CD4-positive, alpha-beta T cell treated with Interleukin-4 for 4 hours (primary cell): ENCODE data around the gene TMEM45A.
"Not testable (repeated sequence)": the region's sequence is repeated elsewhere in the genome, so short reads cannot be mapped to it uniquely, and the experiment has no call there.

Source experiments
- DNase-seq: peaks from one replicate; pipeline ENCODE4 v3.0.0-alpha.2; 2020

Gene TMEM45A

DNA sequence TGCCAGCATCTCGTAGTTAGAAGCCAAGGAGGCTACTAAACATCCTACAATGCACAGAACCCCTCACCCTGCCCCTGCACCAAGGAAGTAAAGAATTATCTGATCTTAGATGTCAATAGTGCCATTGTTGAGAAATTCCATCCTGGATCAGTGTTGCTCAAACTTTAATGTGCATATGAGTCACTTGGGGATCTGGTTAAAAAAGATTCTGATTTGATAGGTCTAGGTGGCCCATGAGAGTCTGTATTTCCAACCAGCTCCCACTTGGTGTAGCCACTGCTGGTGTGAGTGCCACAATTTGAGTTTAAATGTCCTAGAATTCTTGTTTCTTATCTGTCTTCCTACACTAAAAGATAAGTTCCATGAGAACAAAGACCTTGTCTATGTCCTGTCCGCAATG is 43.7 kb downstream of the TMEM45A start:
- no peak for DNase-seq

DNA sequence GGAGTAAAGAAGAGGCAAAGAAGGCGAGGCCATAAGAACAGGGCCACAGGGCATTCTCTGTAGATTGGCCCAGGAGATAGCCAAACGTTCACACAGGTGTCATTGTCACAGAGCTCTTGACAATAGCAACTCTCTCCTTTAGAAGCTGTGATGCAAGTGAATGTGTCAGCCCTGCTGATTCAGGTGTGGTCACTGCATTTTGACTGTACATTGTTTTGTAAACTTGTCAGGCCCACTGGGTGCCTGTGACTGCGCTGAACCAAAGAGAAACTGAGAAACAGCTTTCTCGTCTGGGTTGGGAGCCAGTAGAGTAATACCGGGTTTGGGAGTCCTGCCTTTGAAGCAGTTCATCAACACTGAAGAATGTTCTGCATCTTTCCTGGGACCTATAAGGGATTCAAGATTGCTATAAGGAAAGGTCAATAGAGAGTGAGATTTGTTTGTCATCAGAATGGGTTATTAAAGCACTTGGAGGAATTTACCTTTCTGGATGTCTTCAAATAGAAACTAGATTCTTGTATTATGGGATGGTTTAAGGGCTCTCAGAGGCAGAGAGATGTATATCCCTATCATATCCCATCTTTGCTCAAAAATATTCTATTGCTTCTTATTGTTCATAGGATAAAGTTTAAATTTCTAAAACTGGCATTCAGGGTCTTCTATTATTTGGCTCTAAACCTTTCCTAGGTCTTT is 45.4 kb downstream of the TMEM45A start:
- DNase-seq, result no peak

DNA sequence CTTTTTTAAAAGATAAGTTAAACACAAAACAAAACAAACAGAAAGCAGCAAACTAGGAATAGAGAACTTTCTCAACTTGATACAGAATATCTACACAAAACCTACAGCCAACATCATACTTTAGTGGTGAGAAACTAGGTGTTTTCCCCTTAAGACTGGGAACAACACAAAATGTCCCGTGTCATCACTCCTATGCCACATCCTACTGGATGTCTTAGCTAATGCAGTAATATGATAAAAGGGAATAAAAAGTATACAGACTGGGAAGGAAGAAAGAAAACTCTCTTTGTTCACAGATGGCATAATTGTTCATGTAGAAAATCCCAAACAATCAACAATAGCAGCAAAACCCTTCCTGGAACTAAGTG is 45.9 kb downstream of the TMEM45A start:
- no peak for DNase-seq

DNA sequence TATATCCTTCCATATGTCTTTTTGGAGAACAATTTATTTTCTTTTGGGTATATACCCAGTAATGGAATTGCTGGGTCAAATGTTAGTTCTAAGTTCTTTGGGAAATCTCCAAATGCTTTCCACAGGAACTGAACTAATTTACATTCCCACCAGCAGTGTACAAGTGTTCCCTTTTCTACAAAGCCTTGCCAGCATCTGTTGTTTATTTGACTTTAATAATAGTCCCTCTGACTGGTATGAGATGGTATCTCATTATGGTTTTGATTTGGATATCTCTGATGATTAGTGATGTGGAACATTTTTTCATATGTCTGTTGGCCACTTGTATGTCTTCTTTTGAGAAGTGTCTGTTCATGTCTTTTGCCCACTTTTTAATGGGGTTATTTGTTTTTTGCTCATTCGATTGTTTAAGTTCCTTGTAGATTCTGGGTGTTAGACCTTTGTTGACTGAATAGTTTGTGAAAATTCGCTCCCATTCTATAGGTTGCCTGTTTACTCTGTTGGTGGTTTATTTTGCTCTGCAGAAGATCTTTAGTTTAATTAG is 48.4 kb downstream of the TMEM45A start:
- DNase-seq, result no peak

DNA sequence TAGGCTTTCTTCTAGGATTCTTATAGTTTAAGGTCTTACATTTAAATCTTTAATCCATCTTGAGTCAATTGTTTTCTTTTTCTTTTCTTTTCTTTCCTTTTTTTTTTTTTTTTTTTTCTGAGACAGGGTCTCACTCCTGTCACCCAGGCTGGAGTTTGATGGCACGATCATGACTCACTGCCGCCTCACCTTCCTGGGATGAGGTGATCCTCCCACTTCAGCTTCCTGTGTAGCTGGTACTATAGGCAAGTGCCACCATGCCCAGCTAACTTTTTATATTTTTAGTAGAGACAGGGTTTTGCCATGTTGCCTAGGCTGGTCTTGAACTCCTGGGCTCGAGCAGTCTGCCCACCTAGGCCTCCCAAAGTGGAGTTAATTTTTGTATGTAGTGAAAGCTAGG is 49.0 kb downstream of the TMEM45A start:
- not testable (repeated sequence) for DNase-seq

DNA sequence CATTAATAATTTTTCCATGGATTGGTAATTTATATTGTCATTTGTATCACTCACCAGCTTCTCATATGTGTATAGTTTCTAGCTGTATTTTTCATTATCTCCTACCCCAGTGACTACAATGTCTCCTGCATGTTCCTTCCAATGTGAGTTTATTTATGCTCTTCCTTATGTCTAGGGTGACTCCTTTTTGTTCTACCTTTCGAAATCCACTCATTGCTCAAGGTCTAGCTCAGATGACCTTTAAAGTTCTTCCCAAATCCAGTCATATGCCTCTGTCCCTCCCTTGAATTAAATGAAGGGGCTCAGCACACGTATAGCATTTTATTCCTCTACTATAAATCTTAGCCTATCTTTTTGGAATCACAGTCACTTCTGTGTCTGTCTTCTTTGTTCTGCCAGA is 53.0 kb downstream of the TMEM45A start:
- no peak for DNase-seq

DNA sequence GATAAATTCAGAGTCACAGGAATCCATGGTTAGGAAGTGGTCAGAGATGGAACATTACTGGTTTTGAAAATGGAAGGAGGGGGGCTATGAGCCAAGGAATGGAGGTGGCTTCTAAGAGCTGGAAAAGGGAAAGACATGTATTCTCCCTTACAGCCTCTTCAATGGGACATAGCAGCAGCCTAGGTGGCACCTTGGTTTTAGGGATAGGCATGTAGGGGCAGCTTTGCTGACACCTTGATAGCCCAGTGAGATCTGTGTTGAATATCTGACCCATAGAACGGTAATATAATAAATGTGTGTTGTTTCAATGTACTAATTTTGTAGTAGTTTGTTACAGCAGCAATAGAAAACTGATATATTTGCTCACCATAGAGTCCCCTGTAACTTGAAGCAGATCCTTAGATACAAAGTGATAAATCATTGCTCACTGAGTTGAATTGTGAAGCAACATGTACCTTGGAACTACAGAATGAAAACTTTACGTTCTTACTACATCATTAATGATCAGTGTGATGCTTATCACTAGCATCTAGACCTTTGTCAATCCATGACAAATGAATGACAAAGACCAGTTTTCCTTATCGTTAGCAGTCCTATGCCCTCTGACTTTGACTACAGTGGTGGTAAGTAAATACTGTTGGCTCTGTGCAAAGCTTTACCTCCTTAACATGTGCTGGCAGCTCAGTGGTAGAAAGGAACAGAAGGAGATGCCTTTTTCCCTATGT is 53.8 kb downstream of the TMEM45A start:
- DNase-seq, result no peak

DNA sequence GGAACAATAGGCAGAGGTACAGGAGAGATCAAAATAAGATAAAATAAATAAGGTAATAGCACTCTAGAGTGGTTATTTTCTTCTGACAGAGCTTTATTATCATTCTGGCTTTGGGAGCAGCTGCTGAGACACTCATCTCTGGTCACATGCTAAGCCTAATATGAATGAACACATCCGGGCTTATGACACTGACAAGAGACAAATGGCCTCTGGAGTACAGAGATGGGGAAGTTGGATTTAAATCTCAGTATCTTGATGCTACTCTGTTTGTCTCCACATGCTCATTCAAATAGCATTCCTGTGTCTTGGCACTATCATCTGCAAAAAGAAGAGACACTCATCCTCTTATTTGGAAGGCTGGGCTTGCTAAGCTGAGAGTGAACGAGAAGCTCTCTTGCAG is 55.6 kb downstream of the TMEM45A start:
- no peak for DNase-seq

DNA sequence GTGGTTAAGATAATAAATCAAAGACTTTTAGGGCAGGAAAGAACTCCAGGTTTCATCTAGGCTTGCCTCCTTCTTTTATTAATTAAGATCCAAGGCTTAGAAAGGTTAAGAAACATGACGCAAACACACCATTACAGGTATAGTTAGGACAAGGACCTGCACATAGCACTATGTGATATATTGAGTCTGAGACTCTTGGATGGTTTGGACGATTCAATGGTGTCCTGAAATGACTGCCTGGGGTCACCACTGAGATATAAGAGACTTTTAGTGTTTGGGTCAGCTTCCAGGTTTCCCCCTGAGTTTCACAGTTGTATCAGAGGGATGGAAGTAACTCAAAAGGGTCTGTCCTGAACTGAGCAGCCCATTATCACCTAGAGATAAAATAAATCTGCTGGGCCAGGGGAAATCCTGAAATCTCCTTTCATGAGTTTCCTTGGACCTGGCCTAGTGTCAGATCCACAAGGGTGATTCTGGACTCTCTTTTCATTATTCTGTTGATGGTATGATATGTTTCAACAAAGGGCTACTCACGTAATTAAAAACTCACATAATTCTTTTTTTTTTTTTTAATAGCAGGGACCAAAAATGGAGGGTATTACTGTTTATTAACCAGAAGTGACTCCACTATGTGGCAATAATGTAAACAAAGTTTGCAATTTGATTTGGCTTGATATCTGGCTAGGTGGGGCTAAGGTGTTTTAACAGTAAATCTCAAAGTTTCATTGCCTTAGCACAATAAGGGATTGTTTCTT is 61.4 kb downstream of the TMEM45A start:
- no peak for DNase-seq

DNA sequence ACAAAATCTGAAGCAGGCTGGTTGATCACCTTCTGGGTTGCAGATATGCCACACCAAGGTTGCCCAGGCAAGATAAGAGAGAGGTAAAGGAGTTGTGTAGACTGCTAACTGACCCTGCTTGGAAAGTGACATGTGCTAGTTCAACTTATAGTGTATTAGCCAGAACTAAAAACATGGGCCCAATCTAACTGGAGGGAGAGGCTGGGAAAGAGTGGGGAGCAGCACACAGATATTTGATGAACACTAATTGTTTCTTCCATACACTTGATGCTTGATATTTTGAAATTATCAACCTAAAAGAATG is 61.9 kb downstream of the TMEM45A start:
- DNase-seq, result no peak

DNA sequence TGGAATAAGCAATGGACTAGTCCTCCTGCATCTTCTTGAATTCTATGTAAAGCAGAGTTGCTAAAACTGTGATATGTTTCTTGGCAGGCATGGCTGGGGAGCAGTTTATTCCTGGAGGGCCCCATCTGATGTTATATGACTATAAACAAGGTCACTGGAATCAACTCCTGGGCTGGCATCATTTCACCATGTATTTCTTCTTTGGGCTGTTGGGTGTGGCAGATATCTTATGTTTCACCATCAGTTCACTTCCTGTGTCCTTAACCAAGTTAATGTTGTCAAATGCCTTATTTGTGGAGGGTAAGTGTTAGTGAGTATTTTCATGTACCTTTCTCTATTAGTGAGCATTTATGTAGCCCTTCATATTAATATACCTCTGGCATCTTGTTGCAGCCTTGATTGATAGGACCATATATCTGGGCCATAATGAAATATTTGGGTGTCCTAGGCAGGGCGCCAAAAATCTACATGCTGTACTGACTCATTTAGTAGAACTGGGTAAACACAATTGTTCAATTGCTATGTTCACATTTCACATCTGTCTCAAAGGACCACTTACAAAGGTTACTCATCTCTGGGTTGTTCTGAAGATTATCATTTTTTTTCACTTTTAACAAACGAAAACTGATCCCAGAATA is 64.4 kb downstream of the TMEM45A start:
- no peak for DNase-seq

DNA sequence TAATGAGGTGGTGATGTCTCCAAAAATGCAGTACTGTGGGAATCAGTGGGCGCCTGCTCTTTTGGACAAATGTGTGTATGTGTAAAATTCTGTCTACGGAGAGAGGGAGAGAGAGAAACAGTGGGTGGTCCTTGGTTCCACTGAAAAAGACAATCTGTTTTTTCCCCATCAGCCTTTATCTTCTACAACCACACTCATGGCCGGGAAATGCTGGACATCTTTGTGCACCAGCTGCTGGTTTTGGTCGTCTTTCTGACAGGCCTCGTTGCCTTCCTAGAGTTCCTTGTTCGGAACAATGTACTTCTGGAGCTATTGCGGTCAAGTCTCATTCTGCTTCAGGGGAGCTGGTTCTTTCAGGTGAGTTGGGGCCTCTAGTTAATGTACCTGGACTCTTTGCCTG is 65.8 kb downstream of the TMEM45A start:
- DNase-seq, result no peak

DNA sequence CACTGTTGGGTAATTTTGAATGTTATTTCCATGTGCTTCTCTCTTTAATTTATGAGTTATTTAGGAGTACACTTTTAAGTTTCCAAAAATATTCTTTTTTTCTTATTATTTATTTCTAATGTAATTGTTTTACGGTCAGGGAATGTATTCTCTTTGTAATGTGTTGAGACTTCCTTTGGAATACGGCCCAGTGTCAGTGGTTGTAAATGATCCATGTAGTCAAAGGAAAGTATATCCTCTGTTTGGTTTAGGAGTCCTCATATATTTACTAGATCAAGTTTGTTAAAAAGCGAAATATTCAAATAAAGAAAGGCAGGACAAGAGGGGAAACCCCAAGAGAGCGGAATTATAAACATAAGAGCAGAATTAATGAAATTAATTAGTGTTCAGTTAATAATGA is 68.0 kb downstream of the TMEM45A start:
- no peak for DNase-seq

DNA sequence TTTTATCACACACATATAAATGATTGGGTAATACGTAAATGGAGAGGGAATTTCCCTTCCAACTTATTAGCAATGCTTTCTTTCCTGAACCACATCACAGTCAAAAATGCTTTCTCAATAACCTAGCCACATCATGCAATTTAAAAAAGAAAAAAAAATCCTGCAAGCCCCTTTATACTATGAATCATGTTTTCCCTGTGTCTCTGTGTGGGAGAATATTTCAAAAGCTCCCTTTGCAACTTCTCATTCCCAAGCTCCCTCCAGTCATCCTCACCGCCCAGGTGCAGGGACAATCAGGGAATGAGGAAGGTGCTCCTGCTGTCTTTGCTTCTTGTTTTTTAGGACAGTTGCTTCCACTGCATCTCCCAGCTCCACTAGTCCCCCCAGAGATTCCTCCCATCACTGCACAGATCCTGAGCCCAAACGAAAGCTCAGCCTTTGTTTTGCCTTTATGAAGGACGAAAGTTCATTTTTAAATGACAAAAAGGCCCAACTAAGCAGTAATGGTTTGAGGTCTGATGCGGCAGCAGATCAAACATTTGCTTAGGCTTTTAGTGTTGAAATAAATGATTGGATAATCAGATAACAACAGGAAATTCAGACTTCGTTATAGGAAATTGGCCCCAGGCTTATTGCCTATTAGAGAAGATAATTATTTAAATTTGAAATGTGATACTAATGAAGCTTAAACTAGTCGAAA is 69.2 kb downstream of the TMEM45A start:
- no peak for DNase-seq

DNA sequence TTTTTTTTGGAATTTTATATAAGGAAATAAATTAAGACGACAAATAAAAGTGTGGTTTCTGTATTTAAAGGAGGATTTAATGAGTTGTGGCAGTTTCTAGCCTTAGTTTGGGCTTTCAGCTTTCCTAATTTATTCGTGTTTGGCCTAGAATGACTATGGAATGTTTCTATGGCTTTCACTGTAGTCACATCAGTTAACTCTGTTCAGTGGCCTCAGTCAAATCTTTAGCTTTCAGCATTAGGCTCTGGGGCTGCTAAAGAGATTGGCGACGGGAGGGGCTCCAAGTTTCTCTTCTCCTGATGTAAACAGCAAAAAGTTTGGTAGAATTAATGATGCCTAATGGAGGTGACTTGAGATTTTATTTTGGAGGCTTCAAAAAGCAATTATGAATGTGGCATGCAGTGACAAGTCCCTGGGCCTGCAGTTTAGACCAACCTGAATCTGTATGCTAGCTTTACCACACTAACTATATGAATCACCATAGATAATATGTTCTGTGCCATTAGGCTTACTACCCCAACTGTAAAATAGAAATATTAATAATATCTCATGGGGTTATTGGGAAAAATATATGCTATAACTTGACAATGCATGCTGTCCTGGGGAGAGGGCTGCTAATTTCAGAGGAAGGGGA is 69.9 kb downstream of the TMEM45A start:
- no peak for DNase-seq

DNA sequence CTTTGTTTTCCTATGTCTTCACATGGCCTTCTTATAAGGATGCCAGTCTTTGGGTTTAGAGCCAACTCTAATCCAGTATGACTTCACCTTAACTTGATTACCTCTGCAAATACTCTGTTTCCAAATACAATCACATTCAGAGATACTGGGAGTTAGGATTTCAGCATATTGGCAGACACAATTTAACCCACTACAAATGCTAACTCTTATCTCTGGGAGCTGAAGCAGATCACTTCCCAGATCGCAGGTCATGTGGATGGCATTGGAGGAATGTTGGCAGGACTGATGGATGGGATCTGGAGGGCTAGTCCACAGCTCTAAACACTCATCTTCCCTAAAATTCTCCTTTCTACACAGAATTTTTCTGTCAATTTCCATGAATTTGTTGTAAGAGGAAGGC is 70.8 kb downstream of the TMEM45A start:
- DNase-seq, result no peak

DNA sequence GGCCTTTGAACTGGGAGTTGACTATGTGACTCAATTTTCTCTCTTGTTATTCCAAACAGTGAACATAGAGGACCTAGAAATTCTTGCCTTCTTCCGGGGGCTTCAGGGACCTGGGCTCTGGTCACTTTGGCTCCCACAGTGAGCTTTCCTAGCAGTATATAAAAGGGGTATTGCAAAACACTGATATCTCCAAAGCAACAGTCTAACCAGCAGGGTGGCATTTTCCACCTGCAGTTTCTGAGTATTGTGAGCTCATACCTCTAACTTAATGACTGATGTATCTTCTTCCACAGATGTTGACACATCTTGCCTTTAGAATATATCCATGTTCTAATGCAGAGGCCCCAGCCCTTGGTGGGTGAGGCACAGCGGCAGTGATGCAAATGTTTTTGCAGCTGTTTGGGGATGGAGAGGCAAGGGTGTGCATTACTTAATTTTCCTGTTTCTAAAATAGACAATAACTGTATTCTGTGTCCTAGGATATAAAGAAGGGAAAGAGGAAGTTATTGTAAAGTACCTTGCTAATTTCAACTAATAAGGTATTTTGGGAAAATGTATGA is 71.3 kb downstream of the TMEM45A start:
- DNase-seq, result no peak

DNA sequence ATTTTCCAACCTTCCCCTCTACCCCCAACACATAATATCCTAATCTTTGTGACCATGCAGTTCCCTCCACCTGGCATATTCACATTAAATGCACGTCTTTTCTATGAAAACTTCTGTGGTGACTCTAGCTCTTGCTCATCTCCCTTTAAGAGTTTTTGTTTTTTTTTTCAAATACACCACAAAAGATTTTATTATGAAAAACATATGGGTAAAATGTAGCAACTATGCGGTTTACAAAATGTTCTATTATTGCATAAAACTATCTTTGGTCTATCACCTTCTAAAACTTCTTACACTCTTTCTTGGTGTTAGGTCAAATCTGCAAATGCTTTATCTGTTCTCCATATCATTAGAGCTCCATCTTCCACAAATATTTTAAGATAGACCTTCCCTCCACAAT is 78.4 kb downstream of the TMEM45A start:
- DNase-seq, result no peak

DNA sequence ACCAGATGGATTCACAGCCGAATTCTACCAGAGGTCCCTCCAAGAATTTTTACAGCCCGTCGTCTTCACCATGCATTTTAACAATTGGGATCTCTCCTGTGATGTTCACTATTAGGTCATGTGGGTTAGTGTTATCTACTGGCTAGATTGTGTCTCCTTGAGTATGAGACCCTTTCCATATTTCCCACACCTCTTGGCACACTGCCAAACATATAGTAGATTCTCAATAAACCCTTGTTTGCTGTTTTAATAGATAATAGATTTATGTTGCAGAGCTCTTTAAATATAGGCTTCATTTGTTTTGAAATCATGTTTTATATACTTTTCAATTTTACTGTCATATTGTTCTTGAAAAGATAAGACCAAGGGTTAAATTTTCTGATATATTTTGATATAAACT is 82.1 kb downstream of the TMEM45A start:
- DNase-seq, result no peak

DNA sequence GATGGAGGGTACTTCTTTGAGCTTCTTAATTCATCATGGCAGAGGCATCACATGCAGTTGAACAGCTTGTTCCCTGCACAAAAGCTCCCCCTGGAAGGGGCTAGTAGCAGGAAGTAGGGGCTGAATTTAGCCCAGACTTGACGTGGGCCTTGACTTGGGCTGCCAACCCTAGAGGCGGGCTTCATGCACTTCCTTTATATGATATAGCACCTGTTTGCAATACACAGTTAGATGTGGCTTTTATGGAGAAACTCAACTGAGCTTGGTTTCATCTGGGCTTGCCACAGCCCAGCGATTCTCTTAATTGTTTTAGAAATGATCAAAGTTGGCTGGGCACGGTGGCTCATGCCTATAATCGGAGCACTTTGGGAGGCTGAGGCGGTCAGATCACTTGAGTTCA is 83.3 kb downstream of the TMEM45A start:
- DNase-seq, result no peak

DNA sequence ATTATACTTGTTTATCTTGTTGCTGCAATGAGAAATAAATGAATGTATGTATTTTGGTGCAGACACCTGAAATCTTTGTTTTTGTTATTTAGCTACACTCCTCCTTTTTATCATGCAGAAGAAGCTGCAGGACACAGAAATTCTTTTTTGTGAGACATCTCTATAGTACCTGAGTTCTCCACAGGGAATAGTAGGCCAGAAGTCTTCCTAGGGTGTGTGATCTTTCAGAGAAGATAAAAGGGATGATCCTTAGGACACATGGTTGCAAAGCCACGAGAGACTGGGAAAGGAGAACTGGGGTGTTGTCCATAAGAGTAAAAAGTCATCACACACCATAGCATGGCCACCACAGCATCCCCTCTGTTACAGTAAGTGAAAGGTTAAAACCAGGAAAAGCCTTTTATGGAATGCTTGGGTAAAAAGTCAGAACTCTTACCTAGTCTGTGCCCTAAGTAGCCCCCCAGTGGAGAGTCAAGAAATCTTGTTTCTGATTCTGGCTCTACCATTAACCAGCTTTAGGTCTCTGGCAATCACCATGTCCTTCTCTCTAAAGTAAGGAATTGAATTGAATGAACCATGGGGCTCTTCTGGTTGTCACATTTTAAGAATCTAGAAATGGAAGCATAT is 85.1 kb downstream of the TMEM45A start:
- no peak for DNase-seq

DNA sequence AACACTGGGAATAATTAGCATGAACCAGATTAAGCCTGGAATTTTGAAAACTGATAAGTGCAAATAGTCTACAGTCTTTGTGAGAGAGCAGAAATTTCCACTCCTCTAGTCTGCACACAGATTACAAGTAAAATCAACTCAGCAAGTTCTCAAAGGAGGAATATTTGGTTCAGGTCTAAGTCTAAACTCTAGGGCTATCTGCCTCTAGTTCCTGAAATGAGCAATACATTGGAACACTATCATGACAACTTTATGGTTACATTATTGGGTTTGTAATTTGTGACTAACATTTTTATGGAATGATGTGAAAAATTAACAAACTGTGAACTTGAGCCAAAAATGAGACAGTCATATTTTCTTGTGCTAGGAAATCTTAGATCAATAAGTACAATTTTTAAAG is 86.2 kb downstream of the TMEM45A start:
- DNase-seq, result no peak
